PC-3 (cell line): ENCODE measurements around the gene GPD1L. TPM values are rescaled to one million over a fixed set of nuclear protein-coding genes. Genes with fewer than 3 reads are reported as not detected.

Source experiments
- ATAC-seq: fragments of 200-7000 bp; cut with Tn5 transposase; 2 replicates; pipeline ENCODE4 v1.9.1; 2020; ENCODE audit warnings: mild to moderate bottlenecking, moderate library complexity
- BruUV-seq: library from RNA; stranded (reverse); fragments of 400-500 nt; replicated peaks from 2 replicates; lab custom pipeline; 2021; lab: Mats Ljungman, UMichigan
- CTCF ChIA-PET: fragments of 300-600 bp; sonication (Branson Sonifier 250); formaldehyde crosslinking; loops from one replicate; lab custom pipeline; 2022; ENCODE audit warnings: antibody characterized with exemption; lab: Charles Lee
- POLR2A ChIA-PET: fragments of 300-600 bp; sonication (Branson Sonifier 250); formaldehyde crosslinking; loops from one replicate; lab custom pipeline; 2022; ENCODE audit warnings: antibody characterized with exemption; ENCODE audit not compliant: unreplicated experiment; lab: Charles Lee
- DNase-seq: peaks from one replicate; pipeline ENCODE4 v3.0.0-alpha.2; 2015
- H2AFZ ChIP-seq: fragments of 300-600 bp; sonication (generic); 2 replicates; pipeline ENCODE4 v1.6.0; 2016; ENCODE audit warnings: antibody characterized with exemption, low read length
- H3F3A ChIP-seq: fragments of 300-600 bp; sonication (generic); one replicate; pipeline ENCODE4 v1.6.0; 2017; ENCODE audit warnings: antibody characterized with exemption, low read length, control low read depth, mild to moderate bottlenecking; ENCODE audit not compliant: unreplicated experiment
- H3K27ac ChIP-seq: fragments of 300-600 bp; sonication (generic); 2 replicates; pipeline ENCODE4 v1.5.1; 2016; ENCODE audit warnings: mild to moderate bottlenecking, low read length
- H3K27me3 ChIP-seq: fragments of 300-600 bp; sonication (generic); 2 replicates; pipeline ENCODE4 v1.6.1; 2016; ENCODE audit warnings: low read length, mixed read lengths
- H3K36me3 ChIP-seq: fragments of 300-600 bp; sonication (generic); 2 replicates; pipeline ENCODE4 v1.6.1; 2016; ENCODE audit warnings: low read depth, mixed run types, low read length, mixed read lengths
- H3K4me1 ChIP-seq: fragments of 300-600 bp; sonication (generic); 2 replicates; pipeline ENCODE4 v1.5.1; 2016; ENCODE audit warnings: low read length; ENCODE audit not compliant: insufficient read depth
- H3K4me2 ChIP-seq: fragments of 300-600 bp; sonication (generic); 2 replicates; pipeline ENCODE4 v1.6.0; 2016; ENCODE audit warnings: low read length
- H3K4me3 ChIP-seq: fragments of 300-600 bp; sonication (generic); 2 replicates; pipeline ENCODE4 v1.5.1; 2016; ENCODE audit warnings: mild to moderate bottlenecking, low read length, mixed read lengths
- H3K79me2 ChIP-seq: fragments of 300-600 bp; sonication (generic); 2 replicates; pipeline ENCODE4 v1.6.1; 2017; ENCODE audit warnings: low read length, mixed read lengths
- H3K9ac ChIP-seq: fragments of 300-600 bp; sonication (generic); 2 replicates; pipeline ENCODE4 v1.6.0; 2016; ENCODE audit warnings: mild to moderate bottlenecking, low read length
- H3K9me2 ChIP-seq: fragments of 300-600 bp; sonication (generic); replicated peaks from 2 replicates; pipeline ENCODE4 v1.6.1; 2016; ENCODE audit warnings: mixed run types, low read length, mixed read lengths
- H3K9me3 ChIP-seq: fragments of 300-600 bp; sonication (generic); 2 replicates; pipeline ENCODE4 v1.6.1; 2016; ENCODE audit warnings: low read length, mixed read lengths
- H4K20me1 ChIP-seq: fragments of 300-600 bp; sonication (generic); 2 replicates; pipeline ENCODE4 v1.6.1; 2016; ENCODE audit warnings: low read length, mixed read lengths
- CTCF ChIP-seq: fragments of 300-600 bp; sonication (generic); conservative IDR thresholded peaks from 2 replicates; pipeline ENCODE4 v1.5.1; 2017; ENCODE audit warnings: antibody characterized with exemption, low read depth, mild to moderate bottlenecking, low read length
- EZH2 ChIP-seq: fragments of 300-600 bp; sonication (generic); IDR thresholded peaks from one replicate; pipeline ENCODE4 v1.6.1; 2017; ENCODE audit warnings: antibody characterized with exemption, mild to moderate bottlenecking, low read length; ENCODE audit not compliant: unreplicated experiment
- EZH2phosphoT487 ChIP-seq: fragments of 300-600 bp; sonication (generic); IDR thresholded peaks from 2 replicates; pipeline ENCODE4 v1.6.1; 2018; ENCODE audit warnings: mild to moderate bottlenecking, antibody characterized with exemption, low read length, borderline replicate concordance
- intact Hi-C: fragments of 100-400 bp; cut with micrococcal nuclease; formaldehyde crosslinking; loops from 2 replicates; pipeline ENCODE4 v1.9.0; 2023
- total RNA-seq: library from RNA; depleted of rRNA; stranded (reverse); fragments of >200 nt; gene quantifications from 2 replicates; pipeline ENCODE4 v1.2.3, GENCODE V29; 2014

GPD1L gene
- total RNA-seq, 1 experiment from 2014 or later, result 33.7 TPM

DNA sequence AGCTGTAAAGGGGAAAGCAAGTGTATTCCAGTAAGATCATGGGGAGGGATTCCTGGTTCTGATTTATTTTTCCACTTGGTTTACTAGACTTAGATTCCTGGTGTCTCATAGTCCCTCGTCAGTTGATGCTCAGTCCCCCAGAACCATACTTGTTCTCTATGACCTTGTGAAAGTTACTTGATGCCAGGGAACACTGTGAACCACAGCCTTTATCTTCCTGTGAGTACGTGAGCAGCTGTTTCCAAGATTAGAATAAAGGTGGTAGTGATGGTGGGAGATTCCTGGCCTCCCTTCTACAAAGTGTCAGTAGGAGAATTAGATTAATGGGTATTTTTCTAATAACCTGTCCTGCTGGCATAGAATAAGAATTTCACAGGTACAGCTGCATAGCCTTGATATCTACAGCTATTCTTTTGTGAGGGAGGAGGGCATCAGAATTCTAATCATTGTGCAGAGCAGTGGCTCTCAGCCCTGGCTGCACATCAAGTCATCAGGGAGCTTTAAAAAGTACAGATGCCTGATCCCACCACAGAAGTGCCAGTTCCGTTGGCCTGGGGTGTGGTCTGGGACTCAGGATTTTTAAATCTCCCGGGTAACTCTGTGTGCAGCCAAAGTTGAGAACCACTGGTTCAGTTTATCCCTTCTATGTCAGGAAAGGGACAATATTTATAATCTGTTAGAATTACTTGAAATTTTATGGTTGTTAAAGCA is 20.0 kb downstream of the GPD1L start:
- no peak overlapping the region for H2AFZ ChIP-seq
- ChIA-PET POLR2A (interaction anchor here (0.5 kb wide), 1 partner anchor 9 kb away, joined by 4 read pairs; no protein-coding TSS in a partner anchor), CTCF (no interaction called here)
- H3K4me1 ChIP-seq, result peaks cover 1% of the 10 kb centered on the region; the same call in 1 of the 2 replicates
- ATAC-seq (no peak), DNase-seq (no peak)
- no peaks in the 10 kb centered on the region for H3F3A ChIP-seq
- no peaks in the 10 kb centered on the region for H3K27me3 ChIP-seq
- no peaks in the 10 kb centered on the region for H3K9me3 ChIP-seq
- BruUV-seq, result no TSS peak
- TF ChIP-seq EZH2, result no peak
- no peak for TF ChIP-seq CTCF
- no peak for TF ChIP-seq EZH2phosphoT487
- H3K36me3 ChIP-seq, result 0 out of 2 replicates have a peak, but pooled peaks cover 2% of the 10 kb centered on the region
- no peaks in the 10 kb centered on the region for H3K9me2 ChIP-seq
- no peak overlapping the region for H3K9ac ChIP-seq
- intact Hi-C loops, result no loop called here
- no peaks in the 10 kb centered on the region for H4K20me1 ChIP-seq
- no peak overlapping the region for H3K27ac ChIP-seq
- H3K4me3 ChIP-seq, result no peak overlapping the region
- H3K4me2 ChIP-seq, result no peak overlapping the region
- 0 out of 2 replicates have a peak, but pooled peaks cover 4% of the 10 kb centered on the region for H3K79me2 ChIP-seq

DNA sequence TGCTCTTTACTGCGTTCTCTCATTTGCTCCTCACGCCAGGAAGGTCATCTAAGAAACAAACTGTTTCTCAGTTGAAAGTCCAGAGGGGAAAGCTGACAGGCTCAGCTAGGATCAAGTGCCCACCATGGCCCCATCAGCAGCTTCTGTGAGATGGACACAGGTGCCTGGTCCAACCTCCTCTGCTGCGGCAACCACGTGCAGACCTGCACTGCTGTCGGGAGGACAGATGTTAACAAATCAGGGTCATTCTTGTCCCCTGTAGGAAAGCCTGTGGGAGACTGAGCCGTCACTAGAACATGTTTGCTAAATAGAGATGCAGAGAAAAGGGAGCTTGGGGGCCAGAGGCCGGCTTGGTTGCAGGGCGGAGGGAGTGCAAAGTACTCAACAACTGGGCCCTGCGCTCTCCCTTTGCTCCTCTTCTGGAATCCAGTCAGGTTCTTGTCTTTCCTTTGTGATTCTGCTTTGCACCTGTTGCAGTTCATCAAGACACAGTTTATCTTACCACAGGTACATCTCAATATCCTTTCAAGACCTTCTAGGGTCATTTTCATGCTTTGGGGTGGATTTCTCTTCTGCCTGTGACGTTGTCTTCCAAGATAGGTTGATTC is 20.9 kb downstream of the GPD1L start:
- H3F3A ChIP-seq, result no peaks in the 10 kb centered on the region
- BruUV-seq, result no TSS peak

More for the DNA sequence above, 20.9 kb downstream of the GPD1L start:
- no peak overlapping the region for H3K4me3 ChIP-seq
- 0 out of 2 replicates have a peak, but pooled peaks cover 2% of the 10 kb centered on the region for H3K36me3 ChIP-seq
- H4K20me1 ChIP-seq, result no peaks in the 10 kb centered on the region
- no peak overlapping the region for H2AFZ ChIP-seq
- H3K27ac ChIP-seq, result no peak overlapping the region
- ChIA-PET CTCF (no interaction called here), POLR2A (no interaction called here)
- no peak for DNase-seq
- TF ChIP-seq EZH2 (no peak), EZH2phosphoT487 (no peak), CTCF (no peak)
- no peak for ATAC-seq
- H3K4me2 ChIP-seq, result no peak overlapping the region
- H3K9me3 ChIP-seq, result no peaks in the 10 kb centered on the region
- 0 out of 2 replicates have a peak, but pooled peaks cover 4% of the 10 kb centered on the region for H3K79me2 ChIP-seq
- intact Hi-C loops, result no loop called here
- H3K27me3 ChIP-seq, result no peaks in the 10 kb centered on the region
- peaks cover 10% of the 10 kb centered on the region for H3K4me1 ChIP-seq
- no peak overlapping the region for H3K9ac ChIP-seq
- H3K9me2 ChIP-seq, result no peaks in the 10 kb centered on the region
